CD14-positive monocyte (primary cell): ENCODE data around the gene TSSK2. TPM values are rescaled to one million over a fixed set of nuclear protein-coding genes. Genes with fewer than 3 reads are reported as not detected.

Experiments used
- DNase-seq, 3 donors: peaks; one replicate each; pipeline ENCODE4 v3.0.0-alpha.2; 2011 to 2022
- H2AFZ ChIP-seq: 2 replicates; pipeline ENCODE4 v1.6.0; 2012; ENCODE audit warnings: mild to moderate bottlenecking, low read depth, low read length, inconsistent platforms; ENCODE audit not compliant: insufficient read depth, poor library complexity, severe bottlenecking
- H3K27ac ChIP-seq, 2 donors: 1 replicate in 1 of 2; 2 replicates in 1 of 2; pipeline ENCODE4 v1.5.1; 2012 to 2013; ENCODE audit warnings: low read length in 2 of 2, control low read depth in 1 of 2, inconsistent platforms in 1 of 2, low read depth in 1 of 2, mild to moderate bottlenecking in 1 of 2
- H3K27me3 ChIP-seq, 2 donors: one replicate each; pipeline versions ENCODE4 v1.6.0 to v1.6.1; 2011 to 2013; ENCODE audit warnings: low read length in 2 of 2; ENCODE audit not compliant: control insufficient read depth in 2 of 2, insufficient read depth in 2 of 2
- H3K36me3 ChIP-seq, 2 donors: replicated peaks in 1 of 2; 1 replicate in 1 of 2; 2 replicates in 1 of 2; pipeline versions ENCODE4 v1.5.1 to v1.6.1; 2012 to 2013; ENCODE audit warnings: low read length in 2 of 2, control low read depth in 1 of 2, inconsistent platforms in 1 of 2, mild to moderate bottlenecking in 1 of 2; ENCODE audit not compliant: insufficient read depth in 2 of 2, control insufficient read depth in 1 of 2
- H3K4me1 ChIP-seq, 2 donors: 1 replicate in 1 of 2; 2 replicates in 1 of 2; pipeline versions ENCODE4 v1.5.1 to v1.6.1; 2012 to 2013; ENCODE audit warnings: low read length in 2 of 2, control low read depth in 1 of 2, inconsistent platforms in 1 of 2, mild to moderate bottlenecking in 1 of 2, moderate library complexity in 1 of 2; ENCODE audit not compliant: insufficient read depth in 2 of 2, control insufficient read depth in 1 of 2
- H3K4me2 ChIP-seq: replicated peaks from 2 replicates; pipeline ENCODE3; 2012; ENCODE audit warnings: low read length, moderate library complexity, mild to moderate bottlenecking; ENCODE audit not compliant: poor library complexity, severe bottlenecking; ENCODE audit errors: extremely low read depth
- H3K4me3 ChIP-seq, 3 experiments: fragments of 200-600 bp in 1 of 3; sonication (generic) in 1 of 3; replicated peaks in 1 of 3; 1 replicate in 2 of 3; 2 replicates in 1 of 3; pipeline ENCODE4 v1.5.1; 2011 to 2013; ENCODE audit warnings: low read length in 3 of 3, mild to moderate bottlenecking in 3 of 3, control low read depth in 2 of 3, low read depth in 2 of 3, inconsistent platforms in 1 of 3, moderate library complexity in 1 of 3
- H3K79me2 ChIP-seq: 2 replicates; pipeline ENCODE4 v1.6.0; 2012; ENCODE audit warnings: mild to moderate bottlenecking, control low read depth, inconsistent platforms, low read length, moderate library complexity; ENCODE audit not compliant: insufficient read depth
- H3K9ac ChIP-seq: 2 replicates; pipeline ENCODE4 v1.6.0; 2017; ENCODE audit warnings: low read length, mild to moderate bottlenecking; ENCODE audit not compliant: insufficient read depth, poor library complexity, severe bottlenecking
- H3K9me3 ChIP-seq, 2 donors: replicated peaks in 1 of 2; 1 replicate in 1 of 2; 2 replicates in 1 of 2; pipeline versions ENCODE4 v1.5.1 to v1.6.1; 2012 to 2013; ENCODE audit warnings: low read length in 2 of 2, control low read depth in 1 of 2; ENCODE audit not compliant: control insufficient read depth in 1 of 2, insufficient read depth in 1 of 2
- H4K20me1 ChIP-seq: 2 replicates; pipeline ENCODE4 v1.6.0; 2012; ENCODE audit warnings: mild to moderate bottlenecking, low read length, control low read depth, moderate library complexity; ENCODE audit not compliant: insufficient read depth
- H3K27ac Mint-ChIP-seq, 7 donors: one replicate each; pipeline ENCODE4 v1.8.0; 2020; ENCODE audit warnings: mild to moderate bottlenecking in 7 of 7, mixed read lengths in 7 of 7, moderate library complexity in 6 of 7, inconsistent platforms in 2 of 7
- H3K27me3 Mint-ChIP-seq, 3 donors: one replicate each; pipeline ENCODE4 v1.8.0; 2021 to 2022; ENCODE audit warnings: low read depth in 3 of 3, mild to moderate bottlenecking in 3 of 3, mixed read lengths in 3 of 3, moderate library complexity in 3 of 3, inconsistent platforms in 1 of 3
- H3K36me3 Mint-ChIP-seq, 2 donors: one replicate each; pipeline ENCODE4 v1.8.0; 2020; ENCODE audit warnings: mixed read lengths in 2 of 2, inconsistent platforms in 1 of 2, mild to moderate bottlenecking in 1 of 2
- H3K4me1 Mint-ChIP-seq: one replicate; pipeline ENCODE4 v1.8.0; 2020; ENCODE audit warnings: mild to moderate bottlenecking, mixed read lengths
- H3K4me3 Mint-ChIP-seq, 2 donors: one replicate each; pipeline ENCODE4 v1.8.0; 2020; ENCODE audit warnings: mild to moderate bottlenecking in 2 of 2, mixed read lengths in 2 of 2, moderate library complexity in 1 of 2
- H3K9me3 Mint-ChIP-seq, 7 donors: one replicate each; pipeline ENCODE4 v1.8.0; 2020 to 2022; ENCODE audit warnings: mixed read lengths in 7 of 7, mild to moderate bottlenecking in 6 of 7, moderate library complexity in 6 of 7, inconsistent platforms in 2 of 7
- WGBS: methylation state at CpG from one replicate; pipeline ENCODE4 v1.1.5; 2013; ENCODE audit warnings: missing lambda C conversion rate; ENCODE audit not compliant: insufficient coverage; 5-methylcytosine and 5-hydroxymethylcytosine counted together
- intact Hi-C, 2 donors: fragments of 100-400 bp; cut with micrococcal nuclease; formaldehyde crosslinking; loops; one replicate each; pipeline versions ENCODE4 v1.15.0 to v1.15.1; 2023
- polyA plus RNA-seq, 3 donors: library from polyadenylated mRNA; depleted of rRNA in 1 of 3; unstranded in 2 of 3; stranded (reverse) in 1 of 3; fragments of 300-500 nt in 2 of 3; fragments of >200 nt in 1 of 3; fragmentation: Illumina TruSeq in 2 of 3; gene quantifications; 1 replicate in 2 of 3; 2 replicates in 1 of 3; pipeline ENCODE4 v1.2.3, GENCODE V29; 2012 to 2021
- TF ChIP-seq, protein P1 (sequence below): fragments of 200-600 bp; IDR thresholded peaks from one replicate; pipeline ENCODE4 v1.8.0; 2022; ENCODE audit warnings: antibody characterized with exemption, mild to moderate bottlenecking

TSSK2 gene
- polyA plus RNA-seq, 3 donors: 0.04 TPM; not detected in 2

DNA sequence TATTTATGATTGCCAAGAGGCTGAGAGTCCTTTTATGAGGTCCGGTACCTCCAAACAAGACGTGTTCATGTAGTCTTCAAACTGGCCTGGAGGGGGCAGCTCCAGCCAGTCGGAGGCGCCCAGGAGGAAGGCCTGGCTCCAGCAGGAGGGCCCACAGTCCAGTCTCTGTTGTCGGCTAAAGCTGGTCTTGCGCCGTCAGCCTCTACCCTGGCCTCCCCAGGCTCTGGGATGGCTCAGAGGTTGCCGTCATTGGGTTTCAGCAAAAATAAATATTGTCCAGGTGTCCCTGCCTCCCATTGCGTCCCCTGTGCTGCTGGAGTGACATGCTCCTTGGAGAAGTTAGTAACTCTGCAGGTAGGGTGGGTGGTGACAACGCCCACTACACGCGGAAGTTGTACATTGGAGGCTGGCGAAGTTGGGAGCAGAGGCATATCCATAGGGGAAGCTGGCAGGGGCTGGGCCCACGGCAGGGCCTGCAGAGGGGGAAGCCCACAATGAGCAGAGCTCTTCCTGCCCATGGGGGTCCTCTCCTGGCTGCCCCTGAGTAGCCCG is 48.5 kb downstream of the TSSK2 start:
- H3K27ac ChIP-seq: no peak overlapping the region
- H3K27me3 Mint-ChIP-seq: peaks cover 0 to 3% (median 2%) of the 10 kb centered on the region in 3 donors
- peak overlapping the region; percentile 74 to 77 for H3K4me3 Mint-ChIP-seq
- H3K9me3 ChIP-seq: no peaks in the 10 kb centered on the region
- H3K9ac ChIP-seq: no peak overlapping the region
- peak overlapping the region in 2 of 7 donors; percentile 63 to 75 for H3K27ac Mint-ChIP-seq
- peaks cover 10% of the 10 kb centered on the region for H4K20me1 ChIP-seq
- peak overlapping the region; percentile 96 for H3K4me2 ChIP-seq
- DNase-seq: peak; percentile 36 to 63 (median 48)
- H3K4me1 ChIP-seq: peaks cover 21 to 32% of the 10 kb centered on the region in 2 donors
- no peaks in the 10 kb centered on the region for H3K79me2 ChIP-seq
- H3K4me1 Mint-ChIP-seq: peaks cover 14% of the 10 kb centered on the region
- peaks cover 7 to 19% of the 10 kb centered on the region in 2 donors for H3K36me3 ChIP-seq
- H3K4me3 ChIP-seq: peak overlapping the region; percentile 49 to 83 (median 53)
- H3K9me3 Mint-ChIP-seq: peaks cover 0 to 2% (median 0%) of the 10 kb centered on the region in 7 donors
- peaks cover 9 to 17% of the 10 kb centered on the region in 2 donors for H3K36me3 Mint-ChIP-seq
- intact Hi-C loops: loop anchor here (2.0 to 5.0 kb wide), 2 partner anchors 113 kb away; partner anchors contain the start of gene CLTCL1 (in 1 of the 2)
- TF ChIP-seq, protein P1, sequence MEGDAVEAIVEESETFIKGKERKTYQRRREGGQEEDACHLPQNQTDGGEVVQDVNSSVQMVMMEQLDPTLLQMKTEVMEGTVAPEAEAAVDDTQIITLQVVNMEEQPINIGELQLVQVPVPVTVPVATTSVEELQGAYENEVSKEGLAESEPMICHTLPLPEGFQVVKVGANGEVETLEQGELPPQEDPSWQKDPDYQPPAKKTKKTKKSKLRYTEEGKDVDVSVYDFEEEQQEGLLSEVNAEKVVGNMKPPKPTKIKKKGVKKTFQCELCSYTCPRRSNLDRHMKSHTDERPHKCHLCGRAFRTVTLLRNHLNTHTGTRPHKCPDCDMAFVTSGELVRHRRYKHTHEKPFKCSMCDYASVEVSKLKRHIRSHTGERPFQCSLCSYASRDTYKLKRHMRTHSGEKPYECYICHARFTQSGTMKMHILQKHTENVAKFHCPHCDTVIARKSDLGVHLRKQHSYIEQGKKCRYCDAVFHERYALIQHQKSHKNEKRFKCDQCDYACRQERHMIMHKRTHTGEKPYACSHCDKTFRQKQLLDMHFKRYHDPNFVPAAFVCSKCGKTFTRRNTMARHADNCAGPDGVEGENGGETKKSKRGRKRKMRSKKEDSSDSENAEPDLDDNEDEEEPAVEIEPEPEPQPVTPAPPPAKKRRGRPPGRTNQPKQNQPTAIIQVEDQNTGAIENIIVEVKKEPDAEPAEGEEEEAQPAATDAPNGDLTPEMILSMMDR: peak; percentile 74
- 31% methylated on average over 14 of the region's 15 CpGs for WGBS
- H2AFZ ChIP-seq: peak overlapping the region; percentile 83
- no peaks in the 10 kb centered on the region for H3K27me3 ChIP-seq

DNA sequence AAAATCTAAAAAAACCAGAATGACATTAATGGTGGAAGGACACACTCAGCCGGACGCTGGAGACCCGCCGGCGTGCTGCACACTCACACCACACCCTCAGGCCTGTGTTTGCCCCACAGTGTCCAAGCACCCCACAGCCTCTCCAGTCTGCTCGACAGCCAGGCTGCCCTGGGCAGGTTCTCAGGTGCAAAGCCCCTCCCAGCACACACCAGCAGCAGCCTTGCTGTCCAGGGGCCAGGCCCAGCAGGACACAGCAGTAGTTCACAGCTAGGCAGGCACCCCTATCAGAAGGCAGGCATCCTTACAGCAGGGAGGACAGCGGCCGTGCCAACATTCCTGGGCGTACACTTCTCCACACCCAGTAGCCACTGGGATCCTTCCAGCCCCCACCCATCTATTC is 49.1 kb downstream of the TSSK2 start:
- Histone ChIP-seq H4K20me1 (peaks cover 6% of the 10 kb centered on the region), H3K9me3 (no peaks in the 10 kb centered on the region), H3K27ac (no peak overlapping the region), H3K4me2 (no peak overlapping the region), H3K4me1 (peaks cover 15 to 25% of the 10 kb centered on the region in 2 donors), H3K36me3 (peaks cover 7 to 20% of the 10 kb centered on the region in 2 donors), H3K4me3 (no peak overlapping the region), H2AFZ (no peak overlapping the region), H3K9ac (no peak overlapping the region), H3K27me3 (no peaks in the 10 kb centered on the region), H3K79me2 (no peaks in the 10 kb centered on the region)
- H3K27me3 Mint-ChIP-seq: peaks cover 0 to 3% (median 2%) of the 10 kb centered on the region in 3 donors
- H3K27ac Mint-ChIP-seq: peak overlapping the region in 2 of 7 donors; percentile 35 to 41
- H3K36me3 Mint-ChIP-seq: peaks cover 14 to 23% of the 10 kb centered on the region in 2 donors
- intact Hi-C loops: no loop called here
- TF ChIP-seq, protein P1: no peak
- H3K4me3 Mint-ChIP-seq: no peak overlapping the region
- H3K9me3 Mint-ChIP-seq: peaks cover 0 to 2% (median 0%) of the 10 kb centered on the region in 7 donors
- peaks cover 9% of the 10 kb centered on the region for H3K4me1 Mint-ChIP-seq
- no peak for DNase-seq
- 95% methylated on average over 9 of the region's 9 CpGs for WGBS
